GM19452 (cell line): Measurements from ENCODE around the gene ROR1.
"Not testable (repeated sequence)": the region's sequence is repeated elsewhere in the genome, so short reads cannot be mapped to it uniquely, and the experiment has no call there.

Source experiments
- ATAC-seq: cut with Tn5 transposase; IDR thresholded peaks from one replicate; pipeline ENCODE4 v1.9.1; 2021; ENCODE audit not compliant: unreplicated experiment

The ROR1 gene

GRCh38 chr1:63758791-63759190 is 15.0 kb upstream of the ROR1 start:
- ATAC-seq, result no peak

GRCh38 chr1:63759778-63760177 is 14.0 kb upstream of the ROR1 start:
- no peak for ATAC-seq

- no peak for ATAC-seq
Measured at GRCh38 chr1:63770381-63770780, 3.4 kb upstream of the ROR1 start.

- no peak for ATAC-seq
Measured at GRCh38 chr1:63772201-63772600, 1.6 kb upstream of the ROR1 start.

GRCh38 chr1:63772876-63773275 is 941 bp upstream of the ROR1 start:
- ATAC-seq, result no peak

GRCh38 chr1:63773496-63773814 is 362 bp upstream of the ROR1 start:
- no peak for ATAC-seq

- ATAC-seq, result no peak
Measured at GRCh38 chr1:63774617-63775417, 1.0 kb downstream of the ROR1 start.

GRCh38 chr1:63775418-63776127 is 1.8 kb downstream of the ROR1 start:
- no peak for ATAC-seq

GRCh38 chr1:63777286-63777685 is 3.5 kb downstream of the ROR1 start:
- no peak for ATAC-seq

- no peak for ATAC-seq
Measured at GRCh38 chr1:63777965-63778880, 4.4 kb downstream of the ROR1 start.

GRCh38 chr1:63779338-63780211 is 5.8 kb downstream of the ROR1 start:
- no peak for ATAC-seq

GRCh38 chr1:63780565-63780964 is 6.7 kb downstream of the ROR1 start:
- no peak for ATAC-seq

GRCh38 chr1:63782982-63783381 is 9.2 kb downstream of the ROR1 start:
- ATAC-seq, result no peak

- ATAC-seq, result no peak
Measured at GRCh38 chr1:63784083-63784482, 10.3 kb downstream of the ROR1 start.

- ATAC-seq, result no peak
Measured at GRCh38 chr1:63784489-63785390, 10.9 kb downstream of the ROR1 start.

- not testable (repeated sequence) for ATAC-seq
Measured at GRCh38 chr1:63787270-63787669, 13.5 kb downstream of the ROR1 start.

GRCh38 chr1:63787875-63788274 is 14.1 kb downstream of the ROR1 start:
- ATAC-seq, result no peak

GRCh38 chr1:63789856-63790605 is 16.2 kb downstream of the ROR1 start:
- ATAC-seq, result no peak

- ATAC-seq, result no peak
Measured at GRCh38 chr1:63790989-63791388, 17.2 kb downstream of the ROR1 start.
